OCI-LY7 (cell line): ENCODE results near the gene CDAN1.

Source experiments
- CTCF ChIP-seq: fragments of 200-600 bp; sonication (generic); conservative IDR thresholded peaks from 2 replicates; pipeline ENCODE4 v1.5.1; 2014; ENCODE audit warnings: mild to moderate bottlenecking, antibody characterized with exemption, low read length, moderate library complexity, mixed read lengths
- EZH2phosphoT487 ChIP-seq: fragments of 200-600 bp; sonication (generic); IDR thresholded peaks from 2 replicates; pipeline ENCODE4 v1.6.1; 2018; ENCODE audit warnings: low read depth, borderline replicate concordance, mild to moderate bottlenecking, mixed run types, antibody characterized with exemption, low read length, moderate library complexity, mixed read lengths

GRCh38 chr15:42711746-42712145 is 25.2 kb downstream of the CDAN1 start:
- TF ChIP-seq CTCF (no peak), EZH2phosphoT487 (no peak)
